ENCODE results near the gene AKIRIN2.

DNA sequence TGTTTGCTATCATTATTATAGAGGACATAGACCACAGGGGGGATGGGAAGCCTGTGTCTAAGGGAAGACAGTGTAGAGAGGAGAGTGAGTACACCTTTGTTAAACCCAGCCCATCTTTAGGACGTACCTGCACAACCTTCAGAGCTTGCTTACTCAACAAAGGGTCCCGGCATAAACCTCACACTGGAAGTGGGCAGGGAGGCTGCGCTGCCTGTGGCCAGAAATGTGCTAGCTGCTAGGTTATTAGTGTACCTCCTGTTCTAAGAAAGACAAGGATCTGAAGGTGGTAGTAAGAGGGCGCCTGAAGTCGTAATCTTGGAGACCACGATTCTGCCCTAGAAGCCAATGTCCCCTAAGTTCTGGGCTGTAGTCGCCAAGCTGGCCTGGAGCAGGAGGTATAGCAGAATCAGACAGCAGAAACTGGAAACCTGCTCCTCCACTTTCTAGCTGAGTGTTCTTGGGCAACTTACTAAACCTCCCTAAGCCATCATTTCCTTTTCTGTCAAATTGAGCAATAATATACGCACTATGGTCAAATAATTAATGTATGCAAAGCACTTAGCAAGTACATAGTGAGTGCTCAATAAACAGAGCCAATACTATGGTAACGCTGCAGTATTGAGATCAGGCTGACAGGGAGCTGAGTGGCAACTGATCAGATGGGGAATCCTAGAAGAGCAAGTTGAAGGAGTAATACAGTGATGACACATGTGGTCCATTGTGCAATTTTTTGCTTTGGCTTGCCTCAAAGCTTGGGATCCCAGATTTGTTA is 16.8 kb upstream of the AKIRIN2 start:
- TF ChIP-seq, protein P1, sequence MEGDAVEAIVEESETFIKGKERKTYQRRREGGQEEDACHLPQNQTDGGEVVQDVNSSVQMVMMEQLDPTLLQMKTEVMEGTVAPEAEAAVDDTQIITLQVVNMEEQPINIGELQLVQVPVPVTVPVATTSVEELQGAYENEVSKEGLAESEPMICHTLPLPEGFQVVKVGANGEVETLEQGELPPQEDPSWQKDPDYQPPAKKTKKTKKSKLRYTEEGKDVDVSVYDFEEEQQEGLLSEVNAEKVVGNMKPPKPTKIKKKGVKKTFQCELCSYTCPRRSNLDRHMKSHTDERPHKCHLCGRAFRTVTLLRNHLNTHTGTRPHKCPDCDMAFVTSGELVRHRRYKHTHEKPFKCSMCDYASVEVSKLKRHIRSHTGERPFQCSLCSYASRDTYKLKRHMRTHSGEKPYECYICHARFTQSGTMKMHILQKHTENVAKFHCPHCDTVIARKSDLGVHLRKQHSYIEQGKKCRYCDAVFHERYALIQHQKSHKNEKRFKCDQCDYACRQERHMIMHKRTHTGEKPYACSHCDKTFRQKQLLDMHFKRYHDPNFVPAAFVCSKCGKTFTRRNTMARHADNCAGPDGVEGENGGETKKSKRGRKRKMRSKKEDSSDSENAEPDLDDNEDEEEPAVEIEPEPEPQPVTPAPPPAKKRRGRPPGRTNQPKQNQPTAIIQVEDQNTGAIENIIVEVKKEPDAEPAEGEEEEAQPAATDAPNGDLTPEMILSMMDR (IDR thresholded peaks at IDR 0.05; ENCODE audit: insufficient read depth, low read depth, low read length), result no peak
- TF ChIP-seq EZH2 (IDR thresholded peaks at IDR 0.05; ENCODE audit: insufficient read depth, low read length), result no peak
